GM12874 (cell line): ENCODE data around the gene PPIL4.
A peak's percentile ranks its signal among the peaks of the same experiment; 100 is the strongest.

Source experiments
- CTCF ChIP-seq: IDR thresholded peaks from 2 replicates; pipeline ENCODE4 v1.5.1; 2011; ENCODE audit warnings: low read depth, mild to moderate bottlenecking, control low read depth, low read length, moderate library complexity; ENCODE audit not compliant: insufficient read depth

Gene PPIL4

GRCh38 chr6:149488815-149489214 lies 57.0 kb downstream of the PPIL4 start:
- no peak for TF ChIP-seq CTCF

- no peak for TF ChIP-seq CTCF
Measured at GRCh38 chr6:149487316-149487715, 58.5 kb downstream of the PPIL4 start.

GRCh38 chr6:149484733-149485700 lies 60.8 kb downstream of the PPIL4 start, which contains the start of gene ZC3H12D:
Gene ZC3H12D, minus strand, starts transcription at chr6:149485014. Its CDS starts 10,471 bp downstream, at chr6:149474543.
- TF ChIP-seq CTCF = peak; percentile 69

- no peak for TF ChIP-seq CTCF
Measured at GRCh38 chr6:149483849-149484655, 61.8 kb downstream of the PPIL4 start.

- TF ChIP-seq CTCF = no peak
Measured at GRCh38 chr6:149483334-149483725, 62.5 kb downstream of the PPIL4 start.

- TF ChIP-seq CTCF = no peak
Measured at GRCh38 chr6:149482545-149483333, 63.1 kb downstream of the PPIL4 start.
